K562 (cell line): ENCODE results near the gene SLC34A1. TPM values are rescaled to one million over a fixed set of nuclear protein-coding genes. Genes with fewer than 3 reads are reported as not detected.

ENCODE experiments used
- CHD4 ChIP-seq: fragments of 200-600 bp; sonication (generic); IDR thresholded peaks from 3 replicates; pipeline ENCODE4 v1.6.1; 2012; ENCODE audit warnings: low read depth, mild to moderate bottlenecking, mixed read lengths, low read length, inconsistent platforms; ENCODE audit not compliant: insufficient read depth, insufficient replicate concordance, poor library complexity, severe bottlenecking
- E2F3 ChIP-seq: fragments of 250-450 bp; sonication (Bioruptor Pico); IDR thresholded peaks from 2 replicates; pipeline ENCODE4 v1.4.0; 2020; ENCODE audit warnings: mild to moderate bottlenecking
- FOXM1 ChIP-seq, 2 experiments: fragments of 450-650 bp in 1 of 2; sonication (generic) in 1 of 2; formaldehyde crosslinking in 1 of 2; IDR thresholded peaks; 2 replicates each; pipeline versions ENCODE4 v1.6.1 to v1.9.0; 2017 to 2022; ENCODE audit warnings: low read depth in 2 of 2, mild to moderate bottlenecking in 2 of 2, missing genetic modification reagents in 1 of 2, moderate library complexity in 1 of 2
- polyA plus RNA-seq, 8 experiments: library from polyadenylated mRNA; depleted of rRNA in 4 of 8; stranded (reverse) in 5 of 8; unstranded in 3 of 8; fragments of >200 nt; fragmentation: Nextera tagmentation in 2 of 8; fragmentation: Illumina TruSeq in 1 of 8; extraction: Ambion mirVana in 2 of 8; extraction: Trizol in 1 of 8; gene quantifications; 2 replicates each; pipeline versions ENCODE4 v1.2.1 to v1.2.3, GENCODE V29; 2011 to 2014; ENCODE audit warnings: inconsistent platforms in 1 of 8, missing spikeins in 1 of 8
- total RNA-seq, 7 experiments: library from RNA; depleted of rRNA in 6 of 7; stranded (reverse); fragments of >200 nt in 6 of 7; fragmentation: Illumina TruSeq in 2 of 7; extraction: Trizol in 2 of 7; gene quantifications; 2 replicates each; pipeline versions ENCODE4 v1.2.1 to v1.2.3, GENCODE V29; 2011 to 2021; ENCODE audit warnings: low replicate concordance in 1 of 7
- TF ChIP-seq, protein P1 (sequence below): fragments of 200-600 bp; sonication (generic); IDR thresholded peaks from one replicate; pipeline ENCODE4 v1.6.1; 2012; ENCODE audit warnings: mild to moderate bottlenecking, low read depth, low read length, inconsistent platforms

SLC34A1 gene
- total and polyA plus RNA-seq, 9 of the 15 experiments (the other 6 are each of a cell fraction or from before 2014, with no cell fraction given), result not detected

DNA sequence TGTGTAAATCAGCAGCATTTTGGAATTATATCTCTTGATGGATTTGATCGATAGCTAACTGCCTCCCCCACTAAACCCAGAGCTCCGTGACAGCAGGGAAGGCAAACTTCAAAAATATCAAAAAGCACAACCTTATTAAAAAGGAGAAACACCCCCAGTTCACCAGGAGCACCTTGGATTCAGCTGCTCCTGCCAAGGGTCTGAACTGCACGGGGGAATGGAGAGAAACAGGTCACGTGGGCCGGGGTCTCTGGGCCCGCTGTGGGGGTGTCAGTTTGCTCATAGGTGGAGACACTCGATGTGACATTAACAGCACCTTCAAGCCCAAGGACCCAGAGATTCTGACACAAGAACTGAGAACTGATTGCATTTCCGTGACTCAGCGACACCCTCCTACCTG is 1.1 kb upstream of the SLC34A1 start (continued):
- TF ChIP-seq, protein P1, sequence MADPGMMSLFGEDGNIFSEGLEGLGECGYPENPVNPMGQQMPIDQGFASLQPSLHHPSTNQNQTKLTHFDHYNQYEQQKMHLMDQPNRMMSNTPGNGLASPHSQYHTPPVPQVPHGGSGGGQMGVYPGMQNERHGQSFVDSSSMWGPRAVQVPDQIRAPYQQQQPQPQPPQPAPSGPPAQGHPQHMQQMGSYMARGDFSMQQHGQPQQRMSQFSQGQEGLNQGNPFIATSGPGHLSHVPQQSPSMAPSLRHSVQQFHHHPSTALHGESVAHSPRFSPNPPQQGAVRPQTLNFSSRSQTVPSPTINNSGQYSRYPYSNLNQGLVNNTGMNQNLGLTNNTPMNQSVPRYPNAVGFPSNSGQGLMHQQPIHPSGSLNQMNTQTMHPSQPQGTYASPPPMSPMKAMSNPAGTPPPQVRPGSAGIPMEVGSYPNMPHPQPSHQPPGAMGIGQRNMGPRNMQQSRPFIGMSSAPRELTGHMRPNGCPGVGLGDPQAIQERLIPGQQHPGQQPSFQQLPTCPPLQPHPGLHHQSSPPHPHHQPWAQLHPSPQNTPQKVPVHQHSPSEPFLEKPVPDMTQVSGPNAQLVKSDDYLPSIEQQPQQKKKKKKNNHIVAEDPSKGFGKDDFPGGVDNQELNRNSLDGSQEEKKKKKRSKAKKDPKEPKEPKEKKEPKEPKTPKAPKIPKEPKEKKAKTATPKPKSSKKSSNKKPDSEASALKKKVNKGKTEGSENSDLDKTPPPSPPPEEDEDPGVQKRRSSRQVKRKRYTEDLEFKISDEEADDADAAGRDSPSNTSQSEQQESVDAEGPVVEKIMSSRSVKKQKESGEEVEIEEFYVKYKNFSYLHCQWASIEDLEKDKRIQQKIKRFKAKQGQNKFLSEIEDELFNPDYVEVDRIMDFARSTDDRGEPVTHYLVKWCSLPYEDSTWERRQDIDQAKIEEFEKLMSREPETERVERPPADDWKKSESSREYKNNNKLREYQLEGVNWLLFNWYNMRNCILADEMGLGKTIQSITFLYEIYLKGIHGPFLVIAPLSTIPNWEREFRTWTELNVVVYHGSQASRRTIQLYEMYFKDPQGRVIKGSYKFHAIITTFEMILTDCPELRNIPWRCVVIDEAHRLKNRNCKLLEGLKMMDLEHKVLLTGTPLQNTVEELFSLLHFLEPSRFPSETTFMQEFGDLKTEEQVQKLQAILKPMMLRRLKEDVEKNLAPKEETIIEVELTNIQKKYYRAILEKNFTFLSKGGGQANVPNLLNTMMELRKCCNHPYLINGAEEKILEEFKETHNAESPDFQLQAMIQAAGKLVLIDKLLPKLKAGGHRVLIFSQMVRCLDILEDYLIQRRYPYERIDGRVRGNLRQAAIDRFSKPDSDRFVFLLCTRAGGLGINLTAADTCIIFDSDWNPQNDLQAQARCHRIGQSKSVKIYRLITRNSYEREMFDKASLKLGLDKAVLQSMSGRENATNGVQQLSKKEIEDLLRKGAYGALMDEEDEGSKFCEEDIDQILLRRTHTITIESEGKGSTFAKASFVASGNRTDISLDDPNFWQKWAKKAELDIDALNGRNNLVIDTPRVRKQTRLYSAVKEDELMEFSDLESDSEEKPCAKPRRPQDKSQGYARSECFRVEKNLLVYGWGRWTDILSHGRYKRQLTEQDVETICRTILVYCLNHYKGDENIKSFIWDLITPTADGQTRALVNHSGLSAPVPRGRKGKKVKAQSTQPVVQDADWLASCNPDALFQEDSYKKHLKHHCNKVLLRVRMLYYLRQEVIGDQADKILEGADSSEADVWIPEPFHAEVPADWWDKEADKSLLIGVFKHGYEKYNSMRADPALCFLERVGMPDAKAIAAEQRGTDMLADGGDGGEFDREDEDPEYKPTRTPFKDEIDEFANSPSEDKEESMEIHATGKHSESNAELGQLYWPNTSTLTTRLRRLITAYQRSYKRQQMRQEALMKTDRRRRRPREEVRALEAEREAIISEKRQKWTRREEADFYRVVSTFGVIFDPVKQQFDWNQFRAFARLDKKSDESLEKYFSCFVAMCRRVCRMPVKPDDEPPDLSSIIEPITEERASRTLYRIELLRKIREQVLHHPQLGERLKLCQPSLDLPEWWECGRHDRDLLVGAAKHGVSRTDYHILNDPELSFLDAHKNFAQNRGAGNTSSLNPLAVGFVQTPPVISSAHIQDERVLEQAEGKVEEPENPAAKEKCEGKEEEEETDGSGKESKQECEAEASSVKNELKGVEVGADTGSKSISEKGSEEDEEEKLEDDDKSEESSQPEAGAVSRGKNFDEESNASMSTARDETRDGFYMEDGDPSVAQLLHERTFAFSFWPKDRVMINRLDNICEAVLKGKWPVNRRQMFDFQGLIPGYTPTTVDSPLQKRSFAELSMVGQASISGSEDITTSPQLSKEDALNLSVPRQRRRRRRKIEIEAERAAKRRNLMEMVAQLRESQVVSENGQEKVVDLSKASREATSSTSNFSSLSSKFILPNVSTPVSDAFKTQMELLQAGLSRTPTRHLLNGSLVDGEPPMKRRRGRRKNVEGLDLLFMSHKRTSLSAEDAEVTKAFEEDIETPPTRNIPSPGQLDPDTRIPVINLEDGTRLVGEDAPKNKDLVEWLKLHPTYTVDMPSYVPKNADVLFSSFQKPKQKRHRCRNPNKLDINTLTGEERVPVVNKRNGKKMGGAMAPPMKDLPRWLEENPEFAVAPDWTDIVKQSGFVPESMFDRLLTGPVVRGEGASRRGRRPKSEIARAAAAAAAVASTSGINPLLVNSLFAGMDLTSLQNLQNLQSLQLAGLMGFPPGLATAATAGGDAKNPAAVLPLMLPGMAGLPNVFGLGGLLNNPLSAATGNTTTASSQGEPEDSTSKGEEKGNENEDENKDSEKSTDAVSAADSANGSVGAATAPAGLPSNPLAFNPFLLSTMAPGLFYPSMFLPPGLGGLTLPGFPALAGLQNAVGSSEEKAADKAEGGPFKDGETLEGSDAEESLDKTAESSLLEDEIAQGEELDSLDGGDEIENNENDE, result no peak
- TF ChIP-seq FOXM1 (IDR thresholded peaks at IDR 0.05; ENCODE audit: low read depth) (no peak), FOXM1 (CRISPR knock-in tag; IDR thresholded peaks at IDR 0.05; ENCODE audit: low read depth) (no peak), CHD4 (no peak), E2F3 (CRISPR knock-in tag) (no peak)
